OCI-LY1 (cell line): ENCODE data around the gene MX1.

Source experiments
- H2AFZ ChIP-seq: fragments of 200-600 bp; sonication (generic), shearing (Covaris generic); 2 replicates; pipeline ENCODE4 v1.6.0; 2014; ENCODE audit warnings: antibody characterized with exemption, mild to moderate bottlenecking, low read length
- H3F3A ChIP-seq: fragments of 200-600 bp; sonication (generic), shearing (Covaris generic); 2 replicates; pipeline ENCODE4 v1.6.0; 2014; ENCODE audit warnings: mild to moderate bottlenecking, antibody characterized with exemption, low read length, moderate library complexity; ENCODE audit not compliant: insufficient read depth
- H3K27ac ChIP-seq: fragments of 200-600 bp; sonication (generic); 2 replicates; pipeline ENCODE4 v1.5.1; 2014; ENCODE audit warnings: low read length, mixed run types, mild to moderate bottlenecking, low read depth; ENCODE audit not compliant: poor library complexity, severe bottlenecking
- H3K27me3 ChIP-seq: fragments of 200-600 bp; sonication (generic); 2 replicates; pipeline ENCODE4 v1.6.0; 2014; ENCODE audit warnings: antibody characterized with exemption, mild to moderate bottlenecking, low read length, moderate library complexity; ENCODE audit not compliant: insufficient read depth
- H3K36me3 ChIP-seq: fragments of 200-600 bp; sonication (generic); 2 replicates; pipeline ENCODE4 v1.6.1; 2014; ENCODE audit warnings: mild to moderate bottlenecking, antibody characterized with exemption, low read length, moderate library complexity, mixed read lengths; ENCODE audit not compliant: insufficient read depth
- H3K4me1 ChIP-seq: fragments of 200-600 bp; sonication (generic); 2 replicates; pipeline ENCODE4 v1.5.1; 2014; ENCODE audit warnings: mild to moderate bottlenecking, low read length, moderate library complexity; ENCODE audit not compliant: insufficient read depth, severe bottlenecking
- H3K4me2 ChIP-seq: fragments of 200-600 bp; sonication (generic), shearing (Covaris generic); 2 replicates; pipeline ENCODE4 v1.6.1; 2014; ENCODE audit warnings: low read length
- H3K4me3 ChIP-seq: fragments of 200-600 bp; sonication (generic); 2 replicates; pipeline ENCODE4 v1.5.1; 2014; ENCODE audit warnings: low read length, low read depth, mild to moderate bottlenecking, mixed read lengths; ENCODE audit not compliant: poor library complexity, severe bottlenecking
- H3K79me2 ChIP-seq: fragments of 200-600 bp; shearing (Covaris generic); 2 replicates; pipeline ENCODE4 v1.6.1; 2016; ENCODE audit warnings: mixed run types, low read length, mixed read lengths; ENCODE audit not compliant: insufficient read depth
- H3K9ac ChIP-seq: fragments of 200-600 bp; sonication (generic), shearing (Covaris generic); 2 replicates; pipeline ENCODE4 v1.6.1; 2014; ENCODE audit warnings: mild to moderate bottlenecking, low read length, mixed read lengths
- H3K9me2 ChIP-seq: fragments of 200-600 bp; sonication (generic), shearing (Covaris generic); 2 replicates; pipeline ENCODE4 v1.6.1; 2014; ENCODE audit warnings: low read depth, mild to moderate bottlenecking, low read length, mixed read lengths
- H3K9me3 ChIP-seq: fragments of 200-600 bp; shearing (Covaris generic); 2 replicates; pipeline ENCODE4 v1.6.1; 2014; ENCODE audit warnings: low read length, mixed read lengths
- H4K20me1 ChIP-seq: fragments of 200-600 bp; sonication (generic), shearing (Covaris generic); 2 replicates; pipeline ENCODE4 v1.6.0; 2016; ENCODE audit warnings: mild to moderate bottlenecking, low read length; ENCODE audit not compliant: insufficient read depth
- EZH2 ChIP-seq: fragments of 200-600 bp; sonication (generic), shearing (Covaris generic); IDR thresholded peaks from 2 replicates; pipeline ENCODE4 v1.8.0; 2017; ENCODE audit warnings: borderline replicate concordance, mixed run types, mild to moderate bottlenecking, antibody characterized with exemption, low read length, moderate library complexity, mixed read lengths
- TF ChIP-seq, protein P1 (sequence below): fragments of 200-600 bp; sonication (generic), shearing (Covaris generic); IDR thresholded peaks from 2 replicates; pipeline ENCODE4 v1.5.1; 2017; ENCODE audit warnings: mild to moderate bottlenecking, antibody characterized with exemption, low read length, moderate library complexity, mixed read lengths

MX1 gene

DNA sequence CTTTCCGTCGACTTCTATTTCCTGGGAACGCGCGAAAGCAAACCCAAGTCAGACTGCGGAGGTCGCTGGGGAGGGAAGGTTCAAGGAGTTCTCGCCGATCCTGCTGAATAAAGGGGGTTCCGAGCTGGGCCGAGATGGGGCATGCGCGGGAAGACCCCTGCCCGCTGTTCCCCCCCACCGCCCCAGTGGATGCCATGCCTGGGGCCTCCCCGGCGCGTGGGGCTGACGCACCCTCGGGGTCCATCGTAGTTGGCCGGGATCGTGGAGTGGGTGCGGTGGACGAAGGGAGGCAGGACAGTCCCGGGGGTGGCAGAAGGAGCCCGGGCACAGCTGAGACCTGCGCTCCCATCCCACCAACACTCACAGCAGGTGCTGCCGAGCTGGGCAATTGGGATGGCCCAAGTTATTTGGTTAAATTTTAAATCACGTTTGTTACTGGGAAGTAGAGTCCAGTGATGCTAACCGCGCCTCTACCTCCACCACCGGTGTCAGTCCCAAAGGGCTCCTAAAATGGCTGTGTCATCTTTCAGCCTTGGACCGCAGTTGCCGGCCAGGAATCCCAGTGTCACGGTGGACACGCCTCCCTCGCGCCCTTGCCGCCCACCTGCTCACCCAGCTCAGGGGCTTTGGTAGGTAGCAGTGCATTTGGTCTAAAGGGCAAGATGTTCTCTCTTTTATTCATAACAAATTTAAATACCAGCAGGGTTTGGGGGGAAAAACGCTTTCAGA lies 801 bp downstream of the MX1 start:
- H3K79me2 ChIP-seq = no peaks in the 10 kb centered on the region
- H3K27ac ChIP-seq = no peak overlapping the region

GRCh38 chr21:41427556-41427955 lies 1.5 kb downstream of the MX1 start:
- Histone ChIP-seq H3K4me1 (peaks cover 55% of the 10 kb centered on the region), H3K9me2 (no peaks in the 10 kb centered on the region), H4K20me1 (no peaks in the 10 kb centered on the region), H3K9me3 (no peaks in the 10 kb centered on the region), H3K36me3 (peaks cover 13% of the 10 kb centered on the region), H3K4me3 (peak overlapping the region; percentile 81), H3K4me2 (peak overlapping the region; percentile 88), H3K27me3 (no peaks in the 10 kb centered on the region), H3K9ac (peak overlapping the region; percentile 75; the same call in 1 of the 2 replicates), H2AFZ (no peak overlapping the region), H3F3A (no peaks in the 10 kb centered on the region), H3K27ac (no peak overlapping the region), H3K79me2 (no peaks in the 10 kb centered on the region)
- TF ChIP-seq, protein P1, sequence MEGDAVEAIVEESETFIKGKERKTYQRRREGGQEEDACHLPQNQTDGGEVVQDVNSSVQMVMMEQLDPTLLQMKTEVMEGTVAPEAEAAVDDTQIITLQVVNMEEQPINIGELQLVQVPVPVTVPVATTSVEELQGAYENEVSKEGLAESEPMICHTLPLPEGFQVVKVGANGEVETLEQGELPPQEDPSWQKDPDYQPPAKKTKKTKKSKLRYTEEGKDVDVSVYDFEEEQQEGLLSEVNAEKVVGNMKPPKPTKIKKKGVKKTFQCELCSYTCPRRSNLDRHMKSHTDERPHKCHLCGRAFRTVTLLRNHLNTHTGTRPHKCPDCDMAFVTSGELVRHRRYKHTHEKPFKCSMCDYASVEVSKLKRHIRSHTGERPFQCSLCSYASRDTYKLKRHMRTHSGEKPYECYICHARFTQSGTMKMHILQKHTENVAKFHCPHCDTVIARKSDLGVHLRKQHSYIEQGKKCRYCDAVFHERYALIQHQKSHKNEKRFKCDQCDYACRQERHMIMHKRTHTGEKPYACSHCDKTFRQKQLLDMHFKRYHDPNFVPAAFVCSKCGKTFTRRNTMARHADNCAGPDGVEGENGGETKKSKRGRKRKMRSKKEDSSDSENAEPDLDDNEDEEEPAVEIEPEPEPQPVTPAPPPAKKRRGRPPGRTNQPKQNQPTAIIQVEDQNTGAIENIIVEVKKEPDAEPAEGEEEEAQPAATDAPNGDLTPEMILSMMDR = no peak
- TF ChIP-seq EZH2 = no peak

More for the DNA sequence above, 801 bp downstream of the MX1 start:
- H4K20me1 ChIP-seq = no peaks in the 10 kb centered on the region
- no peaks in the 10 kb centered on the region for H3K9me2 ChIP-seq
- H3K4me2 ChIP-seq = peak overlapping the region; percentile 88
- H3K36me3 ChIP-seq = peaks cover 6% of the 10 kb centered on the region; the same call in 1 of the 2 replicates
- H3K9ac ChIP-seq = peak overlapping the region; percentile 75
- peak overlapping the region; percentile 81 for H3K4me3 ChIP-seq
- H2AFZ ChIP-seq = no peak overlapping the region
- peaks cover 51% of the 10 kb centered on the region for H3K4me1 ChIP-seq
- no peaks in the 10 kb centered on the region for H3K27me3 ChIP-seq
- H3K9me3 ChIP-seq = no peaks in the 10 kb centered on the region
- no peak for TF ChIP-seq EZH2
- TF ChIP-seq, protein P1 = no peak
- H3F3A ChIP-seq = no peaks in the 10 kb centered on the region

DNA sequence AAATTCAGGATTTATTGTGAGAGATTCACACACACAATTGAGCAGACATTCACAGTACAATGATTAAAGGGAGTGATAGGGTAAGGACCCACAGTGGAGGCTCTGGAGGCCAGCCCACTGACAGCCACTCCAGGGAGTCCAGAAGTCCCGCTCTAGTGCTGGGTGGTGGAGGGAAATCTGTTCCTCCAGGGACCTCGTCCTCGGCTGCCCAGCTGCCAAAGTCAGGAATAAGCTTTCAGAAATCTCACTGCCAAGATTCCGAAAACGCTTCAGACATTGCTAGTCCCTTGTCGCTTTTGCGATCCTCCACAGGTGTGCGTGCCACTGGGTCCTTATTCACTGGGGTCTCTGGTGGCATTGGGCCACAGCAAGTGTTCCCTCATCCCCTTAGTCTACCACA lies 2.3 kb downstream of the MX1 start:
- TF ChIP-seq, protein P1 = no peak
- TF ChIP-seq EZH2 = no peak
- no peak overlapping the region for H3K27ac ChIP-seq
- H3K79me2 ChIP-seq = no peaks in the 10 kb centered on the region
- peaks cover 54% of the 10 kb centered on the region for H3K4me1 ChIP-seq
- no peaks in the 10 kb centered on the region for H3K27me3 ChIP-seq
- H3K9me2 ChIP-seq = no peaks in the 10 kb centered on the region
- H2AFZ ChIP-seq = no peak overlapping the region
- H3K9ac ChIP-seq = no peak overlapping the region
- no peak overlapping the region for H3K4me2 ChIP-seq
- H3K36me3 ChIP-seq = peaks cover 20% of the 10 kb centered on the region
- H3K4me3 ChIP-seq = no peak overlapping the region
- H3K9me3 ChIP-seq = no peaks in the 10 kb centered on the region
- no peaks in the 10 kb centered on the region for H3F3A ChIP-seq
- H4K20me1 ChIP-seq = no peaks in the 10 kb centered on the region
